ENCODE data around the gene CARD10.

DNA sequence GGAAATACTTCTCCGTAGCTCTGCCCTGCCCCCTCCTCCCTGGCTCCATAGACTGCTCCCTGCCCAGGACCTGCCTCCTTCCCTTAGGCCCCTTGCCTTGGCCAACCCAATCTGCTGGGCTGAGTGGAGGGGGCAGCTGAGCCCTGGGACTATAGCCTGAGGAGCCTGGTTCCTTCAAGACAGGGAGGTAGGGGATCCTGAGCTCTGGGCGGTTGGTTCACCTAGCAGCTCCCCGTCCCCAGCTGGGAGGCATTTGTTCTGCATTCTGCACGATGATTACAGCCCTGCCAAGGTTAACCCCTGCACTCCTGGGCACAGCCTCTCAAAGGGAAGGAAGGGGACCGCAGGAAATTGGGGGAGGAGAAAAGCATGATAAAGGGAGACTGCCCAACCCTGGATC lies 37.5 kb upstream of the CARD10 start:
- TF ChIP-seq, protein P1, sequence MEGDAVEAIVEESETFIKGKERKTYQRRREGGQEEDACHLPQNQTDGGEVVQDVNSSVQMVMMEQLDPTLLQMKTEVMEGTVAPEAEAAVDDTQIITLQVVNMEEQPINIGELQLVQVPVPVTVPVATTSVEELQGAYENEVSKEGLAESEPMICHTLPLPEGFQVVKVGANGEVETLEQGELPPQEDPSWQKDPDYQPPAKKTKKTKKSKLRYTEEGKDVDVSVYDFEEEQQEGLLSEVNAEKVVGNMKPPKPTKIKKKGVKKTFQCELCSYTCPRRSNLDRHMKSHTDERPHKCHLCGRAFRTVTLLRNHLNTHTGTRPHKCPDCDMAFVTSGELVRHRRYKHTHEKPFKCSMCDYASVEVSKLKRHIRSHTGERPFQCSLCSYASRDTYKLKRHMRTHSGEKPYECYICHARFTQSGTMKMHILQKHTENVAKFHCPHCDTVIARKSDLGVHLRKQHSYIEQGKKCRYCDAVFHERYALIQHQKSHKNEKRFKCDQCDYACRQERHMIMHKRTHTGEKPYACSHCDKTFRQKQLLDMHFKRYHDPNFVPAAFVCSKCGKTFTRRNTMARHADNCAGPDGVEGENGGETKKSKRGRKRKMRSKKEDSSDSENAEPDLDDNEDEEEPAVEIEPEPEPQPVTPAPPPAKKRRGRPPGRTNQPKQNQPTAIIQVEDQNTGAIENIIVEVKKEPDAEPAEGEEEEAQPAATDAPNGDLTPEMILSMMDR (IDR thresholded peaks at IDR 0.05 in 4 of 5, conservative IDR thresholded peaks at IDR 0.05 in 1 of 5) = no peak
- no peak for TF ChIP-seq POLR2A (IDR thresholded peaks at IDR 0.05)
